GM19395 (cell line): Measurements from ENCODE around the gene PLAAT4.
"Not testable (repeated sequence)": the region's sequence is repeated elsewhere in the genome, so short reads cannot be mapped to it uniquely, and the experiment has no call there.

Experiments used
- ATAC-seq: cut with Tn5 transposase; IDR thresholded peaks from one replicate; pipeline ENCODE4 v1.9.1; 2021; ENCODE audit warnings: mild to moderate bottlenecking, moderate library complexity; ENCODE audit not compliant: unreplicated experiment

Gene PLAAT4

DNA sequence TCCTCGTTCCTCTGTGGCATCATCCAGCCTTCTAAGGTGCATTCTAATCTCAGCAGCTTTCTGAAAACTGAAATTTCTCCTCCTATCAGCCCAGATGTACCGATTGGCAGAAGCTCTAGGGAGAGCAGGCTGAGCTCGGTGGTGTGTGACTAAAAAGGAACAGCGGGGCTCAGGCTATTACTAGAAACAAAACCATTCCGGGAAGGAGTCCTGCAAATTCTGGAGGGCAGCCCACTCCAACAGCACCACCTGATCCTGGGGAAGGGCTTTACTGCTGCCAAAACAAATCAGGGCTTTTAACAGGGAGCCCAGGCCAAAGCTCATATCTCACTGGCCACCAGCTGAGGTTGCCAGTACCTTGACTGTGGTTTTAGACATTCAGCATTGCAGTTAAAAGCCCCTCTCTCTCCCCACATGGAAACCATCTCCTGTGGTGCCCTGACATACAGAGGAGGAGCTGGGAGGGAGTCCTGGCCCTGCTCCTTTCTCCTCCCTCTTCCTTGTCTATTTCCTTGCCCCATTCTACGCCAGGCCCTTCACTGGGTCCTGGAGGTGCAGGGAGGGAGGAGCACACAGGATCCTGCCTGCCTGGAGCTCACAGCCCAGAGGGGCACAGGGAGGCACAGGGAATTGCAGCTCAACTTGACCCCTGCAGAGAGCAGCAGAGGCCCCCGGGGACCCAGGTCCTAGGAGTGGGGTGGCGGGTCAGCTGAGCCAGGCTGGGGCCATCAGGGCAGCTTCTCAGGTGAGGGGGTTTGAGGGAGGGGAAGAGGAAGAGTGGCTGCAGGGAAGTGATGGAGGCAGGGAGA is 889 bp downstream of the PLAAT4 start:
- peak; percentile 3 for ATAC-seq

DNA sequence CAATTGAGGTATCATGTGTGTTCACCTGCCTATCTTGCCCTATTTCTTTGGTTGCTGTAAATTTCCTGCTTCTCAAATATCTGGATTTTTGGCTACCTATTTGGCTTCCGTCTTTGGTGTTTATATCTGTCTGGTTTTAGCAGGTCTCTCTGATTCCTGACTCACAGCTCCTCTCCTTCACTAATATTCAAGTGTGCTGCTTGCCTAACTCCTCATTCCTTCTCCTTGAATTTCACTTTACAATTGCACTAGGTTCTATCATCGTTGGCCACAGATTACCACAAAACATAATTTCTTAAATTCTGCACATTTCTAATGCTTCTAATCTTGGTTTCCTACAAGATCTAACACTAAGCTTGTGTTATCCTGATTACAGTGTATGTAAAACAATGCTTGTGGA is 5.9 kb downstream of the PLAAT4 start:
- not testable (repeated sequence) for ATAC-seq

DNA sequence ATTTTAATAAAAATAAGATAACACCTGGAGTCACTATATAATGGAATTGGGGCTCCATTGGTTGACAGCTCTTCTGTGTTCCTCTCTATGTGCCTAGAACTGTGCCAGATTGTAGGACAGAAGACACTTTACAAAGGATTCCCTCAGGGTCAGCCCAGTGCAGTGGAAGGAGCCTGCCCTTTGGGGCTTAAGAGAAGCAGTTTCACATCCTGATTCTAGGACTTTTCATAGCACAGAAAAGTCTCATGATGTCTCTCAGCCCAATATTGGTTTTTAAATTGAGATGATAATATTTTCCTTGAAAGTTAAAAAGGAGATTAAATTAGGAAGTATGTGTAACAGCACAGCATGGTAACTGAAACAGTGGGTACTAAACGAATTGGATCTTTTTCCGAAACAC is 7.1 kb downstream of the PLAAT4 start:
- no peak for ATAC-seq

DNA sequence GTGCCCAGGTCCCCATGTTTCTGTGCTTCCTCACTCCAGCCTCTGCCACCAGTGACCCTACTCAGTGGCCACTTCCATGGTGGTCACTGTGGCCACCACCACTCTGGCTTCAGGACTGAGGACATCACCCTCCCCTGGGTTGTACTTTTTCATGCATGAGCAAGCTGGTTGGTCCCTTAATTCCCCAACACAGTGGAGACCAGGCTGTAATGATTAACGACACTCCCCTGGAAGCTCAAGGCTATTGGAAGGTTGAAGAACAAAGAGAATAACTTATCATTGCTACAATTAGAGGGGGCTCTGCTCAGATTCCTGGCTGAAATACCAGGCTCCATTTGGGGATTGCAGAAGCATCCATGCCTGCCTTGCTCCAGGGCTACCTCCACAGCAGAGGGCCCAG is 10.5 kb downstream of the PLAAT4 start:
- no peak for ATAC-seq

DNA sequence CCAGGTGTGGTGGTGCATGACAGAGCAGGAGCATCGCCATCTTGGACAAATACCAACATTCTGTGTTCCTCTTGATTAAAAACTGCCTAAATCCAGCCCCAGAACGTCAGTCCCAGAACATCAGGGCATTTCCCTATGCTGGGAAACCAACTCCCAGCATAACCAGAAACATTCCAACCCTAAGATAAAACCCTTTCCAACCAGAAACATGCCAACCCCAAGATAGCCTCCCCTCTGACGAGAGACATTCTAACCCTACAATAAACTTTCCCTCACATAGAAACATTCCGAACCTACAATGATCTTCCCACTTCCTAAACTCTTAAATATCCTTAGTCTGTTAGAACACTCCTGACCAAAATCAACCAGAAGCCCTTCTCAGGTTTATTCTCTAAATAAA is 11.6 kb downstream of the PLAAT4 start:
- no peak for ATAC-seq

DNA sequence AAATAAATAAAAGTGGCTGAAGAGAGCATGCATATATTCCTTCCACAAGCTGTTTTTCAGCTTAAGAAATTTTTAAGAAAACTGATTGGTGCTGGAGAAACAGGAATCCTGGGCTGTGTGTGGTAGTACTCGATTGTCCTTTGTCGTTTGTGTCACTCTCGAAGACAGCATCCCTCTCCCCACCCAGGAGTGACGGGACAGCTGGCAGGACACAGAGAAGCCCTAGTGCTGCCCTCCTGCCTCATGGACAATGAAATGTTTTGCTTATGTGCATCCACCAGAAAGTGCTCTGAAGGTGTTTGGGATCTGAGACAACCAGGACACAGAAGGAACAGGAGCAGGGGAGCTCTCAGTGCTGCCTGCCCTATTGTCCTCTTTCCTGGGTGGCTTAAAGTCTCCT is 12.8 kb downstream of the PLAAT4 start:
- ATAC-seq = no peak

DNA sequence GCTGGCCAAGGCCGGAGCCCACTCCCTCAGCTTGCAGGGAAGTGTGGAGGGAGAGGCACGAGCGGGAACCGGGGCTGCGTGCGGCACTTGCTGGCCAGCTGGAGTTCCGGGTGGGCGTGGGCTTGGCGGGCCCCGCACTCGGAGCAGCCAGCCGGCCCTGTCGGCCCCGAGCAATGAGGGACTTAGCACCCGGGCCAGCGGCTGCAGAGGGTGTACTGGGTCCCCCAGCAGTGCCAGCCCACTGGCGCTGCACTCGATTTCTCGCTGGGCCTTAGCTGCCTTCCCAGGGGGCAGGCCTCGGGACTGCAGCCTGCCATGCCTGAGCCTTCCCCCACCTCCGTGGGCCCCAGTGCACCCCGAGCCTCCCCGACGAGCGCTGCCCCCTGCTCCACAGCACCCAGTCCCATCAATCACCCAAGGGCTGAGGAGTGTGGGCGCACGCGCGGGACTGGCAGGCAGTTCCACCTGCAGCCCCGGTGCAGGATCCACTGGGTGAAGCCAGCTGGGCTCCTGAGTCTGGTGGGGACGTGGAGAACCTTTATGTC is 13.6 kb downstream of the PLAAT4 start:
- ATAC-seq = not testable (repeated sequence)

DNA sequence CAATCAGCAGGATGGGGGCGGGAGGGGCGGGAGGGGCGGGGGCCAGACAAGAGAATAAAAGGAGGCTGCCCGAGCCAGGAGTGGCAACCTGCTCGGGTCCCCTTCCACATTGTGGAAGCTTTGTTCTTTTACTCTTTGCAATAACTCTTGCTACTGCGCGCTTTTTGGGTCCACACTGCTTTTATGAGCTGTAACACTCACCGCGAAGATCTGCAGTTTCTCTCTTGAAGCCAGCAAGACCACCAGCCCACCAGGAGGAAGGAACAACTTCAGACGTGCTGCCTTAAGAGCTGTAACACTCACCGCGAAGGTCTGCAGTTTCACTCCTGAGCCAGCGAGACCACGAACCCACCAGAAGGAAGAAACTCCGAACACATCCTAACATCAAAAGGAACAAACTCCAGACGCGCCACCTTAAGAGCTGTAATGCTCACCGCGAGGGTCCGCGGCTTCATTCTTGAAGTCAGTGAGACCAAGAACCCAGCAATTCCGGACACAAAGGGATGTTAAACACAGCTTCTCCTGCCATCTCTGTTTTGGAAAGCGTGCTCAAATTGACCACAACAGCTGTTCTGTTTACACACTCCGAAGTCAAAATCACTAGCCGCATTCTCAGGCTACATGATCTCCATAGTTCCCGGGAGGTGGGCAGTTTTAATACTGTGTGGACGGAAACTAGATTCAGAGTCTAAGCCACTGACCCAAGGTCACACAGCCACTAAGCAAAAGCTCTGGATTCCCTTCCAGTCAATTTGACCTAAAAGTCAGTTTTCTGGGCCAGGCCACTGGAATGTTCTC is 14.7 kb downstream of the PLAAT4 start:
- ATAC-seq = no peak

DNA sequence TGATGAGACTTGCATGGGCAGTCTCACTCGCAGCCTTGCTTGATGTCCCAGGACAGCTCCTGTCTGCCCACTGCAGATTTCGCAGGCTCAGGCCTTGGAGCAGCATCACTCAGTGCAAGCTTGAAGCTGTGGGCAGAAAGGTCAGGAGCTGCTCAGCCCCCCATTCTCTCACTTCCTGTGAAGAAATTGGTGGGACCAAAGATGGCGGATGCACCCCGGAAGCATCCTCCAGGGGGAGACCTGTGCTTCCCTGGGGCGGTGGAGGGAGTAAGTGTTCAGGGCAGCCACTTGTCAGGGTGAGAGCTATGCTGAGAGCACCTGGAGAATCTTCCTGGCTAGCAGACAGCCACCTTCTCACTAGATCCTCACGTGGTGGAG is 15.3 kb downstream of the PLAAT4 start:
- no peak for ATAC-seq

DNA sequence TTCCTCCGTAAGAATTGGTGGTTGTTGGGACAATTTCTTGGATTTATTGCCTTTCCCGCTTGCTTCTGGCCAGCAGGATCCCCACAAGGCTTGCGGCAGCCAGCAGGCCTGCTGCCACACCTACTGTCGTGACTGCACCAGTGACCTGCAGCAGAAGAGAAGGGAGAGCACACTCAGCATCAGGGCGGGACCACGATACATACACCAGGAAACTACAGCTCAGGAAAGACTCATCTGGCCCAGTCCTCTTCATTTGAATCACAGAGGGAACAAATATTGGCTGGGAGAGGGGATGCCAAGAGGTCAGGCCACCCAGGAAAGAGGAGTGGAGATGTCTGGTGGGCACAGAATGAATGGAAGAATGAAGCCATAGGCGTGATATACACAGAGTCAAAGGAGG is 16.3 kb downstream of the PLAAT4 start:
- ATAC-seq = no peak

DNA sequence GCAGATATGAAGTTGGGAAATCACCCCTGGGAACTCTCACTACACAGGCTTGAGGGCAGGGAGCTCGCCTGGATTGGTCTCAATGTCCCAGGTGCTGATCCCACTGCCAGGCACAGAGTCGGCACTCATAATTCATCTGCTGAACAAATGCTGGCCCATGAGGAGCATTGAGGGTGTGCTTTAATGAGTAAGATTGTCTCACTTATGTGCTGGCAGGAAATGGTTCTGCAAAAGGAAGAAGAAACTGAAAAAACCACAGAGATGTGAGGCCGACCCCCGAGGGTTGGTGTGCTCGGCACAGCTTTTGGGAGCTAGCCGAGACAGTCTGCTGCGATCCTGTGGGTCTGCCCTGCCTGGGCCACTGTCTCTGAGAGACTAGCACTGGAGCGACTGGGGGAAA is 17.2 kb downstream of the PLAAT4 start:
- ATAC-seq = peak; percentile 93

DNA sequence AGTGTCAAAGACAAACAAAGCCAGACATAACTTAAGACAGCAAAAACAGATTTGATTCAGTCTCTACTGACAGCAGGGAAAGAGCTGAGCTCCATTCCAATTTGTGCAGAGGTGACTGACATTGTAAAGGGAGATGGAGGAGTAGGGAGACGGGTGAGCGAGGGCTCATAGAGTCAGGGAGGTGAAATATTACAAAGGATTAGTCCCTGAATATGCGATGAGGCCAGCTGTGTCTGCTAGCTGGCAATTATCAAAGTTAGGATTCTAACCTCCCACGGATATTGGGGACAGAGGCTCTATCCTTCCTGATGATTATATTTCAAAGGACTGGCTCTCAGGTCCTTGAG is 18.2 kb downstream of the PLAAT4 start:
- no peak for ATAC-seq

DNA sequence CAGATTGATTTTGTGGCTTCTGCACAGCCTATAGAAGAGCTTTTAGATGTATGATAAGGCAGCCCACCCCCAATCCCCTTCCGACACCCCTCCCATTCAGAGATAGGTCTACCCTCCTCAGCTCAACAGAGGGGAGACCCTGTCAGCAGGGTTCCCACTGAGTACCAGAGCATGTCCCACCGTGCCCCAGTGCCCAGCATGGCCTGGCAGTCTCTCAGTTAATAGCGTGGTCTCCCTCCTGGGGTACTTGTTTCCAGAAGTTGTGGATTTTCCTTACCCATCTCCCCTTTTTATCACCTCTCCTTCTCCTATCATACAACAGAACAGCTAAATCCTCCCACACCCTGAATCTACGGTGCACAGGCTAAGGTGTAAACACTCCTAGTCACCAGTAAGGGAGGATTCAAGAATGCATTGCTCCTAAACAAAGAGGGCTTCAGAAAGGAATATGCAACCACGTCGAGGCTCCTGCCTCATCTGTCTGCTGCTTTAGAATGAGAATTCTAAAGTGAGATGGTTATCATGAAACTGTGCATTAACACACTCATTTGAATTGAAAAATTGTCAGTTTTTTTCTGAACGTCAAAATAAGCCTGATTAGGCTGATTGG is 19.9 kb downstream of the PLAAT4 start:
- ATAC-seq = no peak

DNA sequence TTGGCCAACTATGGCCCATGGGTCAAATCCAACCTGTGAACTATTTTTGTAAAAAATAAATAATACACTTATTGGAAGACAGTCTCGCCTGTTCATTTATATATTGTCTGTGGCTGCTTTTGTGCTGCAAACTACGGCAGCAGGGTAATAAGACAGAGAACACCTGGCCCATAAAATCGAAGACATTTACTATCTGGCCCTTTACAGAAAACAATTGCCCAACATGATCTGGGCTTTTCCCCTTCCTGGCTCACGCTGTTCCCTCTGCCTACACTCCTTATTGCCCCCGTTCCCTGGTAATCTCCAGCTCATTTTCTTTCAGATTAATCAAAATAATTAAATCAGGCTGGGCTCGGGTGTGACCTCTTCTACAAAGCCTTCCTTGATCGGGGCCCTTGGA is 21.0 kb downstream of the PLAAT4 start:
- no peak for ATAC-seq

DNA sequence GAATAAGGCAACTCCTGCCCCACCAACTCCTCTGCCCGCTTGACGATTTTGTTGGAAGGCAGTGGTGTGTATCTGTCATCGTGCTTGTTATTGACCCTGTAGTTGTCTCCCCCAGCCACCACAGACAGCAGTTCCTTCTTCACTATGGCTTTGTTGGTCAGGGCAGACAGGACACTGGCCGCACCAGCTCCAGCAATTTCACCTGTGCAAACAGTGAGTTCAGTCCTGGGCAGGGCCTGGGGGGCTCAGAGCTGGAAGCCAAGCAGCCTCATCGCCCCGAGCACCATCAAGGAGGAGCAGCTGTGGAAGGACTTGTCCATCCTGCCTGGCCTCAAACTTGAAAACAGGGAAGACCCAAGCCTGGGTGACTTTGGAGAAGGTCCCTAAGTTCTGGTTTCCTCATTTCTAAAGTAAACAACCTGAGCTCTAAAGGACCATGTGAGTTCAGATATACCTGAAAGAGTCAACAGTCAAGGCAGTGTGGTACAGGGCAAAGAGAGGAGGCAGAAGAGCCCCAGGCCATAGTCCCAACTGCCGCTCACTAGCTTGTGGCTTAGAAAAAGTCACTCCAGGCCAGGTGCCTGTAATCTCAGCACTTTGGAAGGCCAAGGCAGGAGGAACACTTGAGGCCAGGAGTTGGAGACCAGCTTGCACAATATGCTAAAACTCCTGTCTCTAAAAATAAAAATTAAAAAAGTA is 22.0 kb downstream of the PLAAT4 start:
- no peak for ATAC-seq

DNA sequence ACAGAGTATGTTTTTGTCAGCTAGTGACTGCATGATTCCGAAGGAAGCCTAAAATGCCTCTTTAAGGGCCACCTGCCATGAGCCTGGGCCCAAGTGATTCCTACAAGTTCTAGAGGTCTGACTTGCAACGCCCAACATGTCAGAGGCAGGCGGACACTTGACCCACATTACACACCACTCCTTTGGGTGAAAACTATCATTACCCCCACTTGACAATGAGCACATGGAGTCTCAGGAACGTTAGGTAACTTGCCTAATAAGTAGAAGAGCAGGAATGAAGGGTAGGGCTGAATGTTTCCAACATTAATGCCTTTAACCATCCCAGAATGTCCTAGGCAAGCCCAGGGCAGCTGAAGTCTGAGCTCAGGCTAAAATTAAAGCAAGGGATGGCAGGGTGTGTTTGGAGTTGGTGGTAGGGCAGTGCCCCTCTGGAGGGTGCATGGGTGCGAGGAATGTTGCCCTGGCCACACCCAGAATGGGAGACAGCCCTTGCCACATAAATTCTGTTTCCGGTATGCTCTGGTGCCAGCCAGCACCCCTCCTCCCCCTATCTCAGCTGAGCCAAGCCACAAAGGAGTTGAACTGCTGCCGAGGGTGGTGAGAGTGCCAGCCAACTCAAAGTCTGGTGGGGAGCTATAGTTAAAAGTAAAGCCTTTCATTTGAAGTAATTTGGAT is 24.0 kb downstream of the PLAAT4 start:
- ATAC-seq = no peak

DNA sequence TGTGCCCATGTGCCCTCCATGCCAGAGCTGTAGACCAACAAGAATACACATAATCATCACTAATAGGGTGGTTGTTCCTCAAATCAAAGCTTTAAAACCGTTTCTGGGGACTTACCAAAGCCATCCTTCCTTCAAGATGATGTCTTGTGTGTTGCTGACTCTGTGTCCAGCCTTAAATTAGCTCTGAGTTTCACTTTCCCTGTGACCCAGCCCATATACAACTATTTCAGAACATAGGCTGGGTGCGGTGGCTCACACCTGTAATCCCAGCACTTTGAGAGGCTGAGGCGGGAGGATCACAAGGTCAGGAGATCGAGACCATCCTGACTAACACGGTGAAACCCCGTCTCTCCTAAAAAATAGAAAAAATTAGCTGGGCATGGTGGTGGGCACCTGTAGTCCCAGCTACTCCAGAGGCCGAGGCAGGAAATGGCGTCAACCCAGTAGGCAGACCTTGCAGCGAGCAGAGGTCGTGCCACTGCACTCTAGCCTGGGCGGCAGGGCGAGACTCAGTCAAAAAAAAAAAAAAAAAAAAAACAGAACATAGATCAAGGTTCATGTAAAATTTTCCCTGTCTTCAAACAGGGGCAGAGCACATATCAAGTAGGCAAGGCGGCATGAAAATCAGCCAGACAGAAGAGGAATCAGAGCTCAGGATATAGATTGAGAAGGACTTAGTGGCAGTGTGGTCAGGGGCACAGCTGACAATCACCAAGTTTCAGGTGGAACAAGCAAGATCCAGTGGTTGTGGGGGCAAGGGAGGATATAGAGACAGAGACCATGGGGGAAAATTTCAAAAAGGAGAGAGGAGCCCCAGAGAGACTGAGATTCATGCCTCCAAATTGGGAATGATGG is 26.8 kb downstream of the PLAAT4 start, which contains the start of gene PLAAT2:
Gene PLAAT2 (minus strand): TSS at position 179 of the 855 bp plus-strand sequence. CDS start 55 bp downstream, at position 124.
- no peak for ATAC-seq

DNA sequence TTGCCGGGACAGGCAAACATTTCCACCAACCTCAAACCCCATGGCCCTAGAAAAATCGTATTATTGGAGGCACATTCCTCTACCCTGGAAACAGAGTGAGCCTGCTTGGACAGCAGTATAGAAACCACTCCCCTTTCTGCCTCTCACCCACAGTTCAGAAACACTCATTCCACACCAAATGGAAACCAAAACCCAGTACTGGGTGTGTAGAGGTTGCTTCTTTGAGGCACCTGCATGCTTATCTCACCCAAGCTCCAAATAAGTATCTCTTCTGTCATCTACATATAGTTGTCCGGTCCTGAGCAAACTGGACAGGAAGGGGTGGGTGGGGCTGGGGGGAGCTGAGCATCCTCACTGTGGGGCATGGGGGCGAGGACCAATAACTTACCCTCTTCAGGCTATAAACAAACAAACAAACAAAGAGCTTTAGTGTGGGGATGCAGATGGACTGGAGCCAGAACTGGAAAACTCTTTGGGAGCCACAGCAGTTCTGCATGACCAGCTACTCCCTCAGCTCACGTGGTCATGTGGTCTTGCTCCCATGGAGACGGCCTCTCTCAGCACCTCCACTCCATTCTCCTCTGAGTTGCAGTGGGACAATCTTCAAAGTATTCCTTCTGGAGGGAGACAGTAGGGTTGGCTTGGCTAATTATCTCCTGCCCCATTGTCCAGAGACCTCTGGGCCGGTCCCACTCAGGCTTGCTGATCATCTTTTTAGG is 27.6 kb downstream of the PLAAT4 start:
- ATAC-seq = peak; percentile 70
